GF-D8 (cell line): ENCODE data around the gene AWAT2.
"Not testable (repeated sequence)": the region's sequence is repeated elsewhere in the genome, so short reads cannot be mapped to it uniquely, and the experiment has no call there.

Source experiments
- DNase-seq: peaks from one replicate; lab custom pipeline; 2025; lab: John Stamatoyannopoulos, UW

Gene AWAT2

DNA sequence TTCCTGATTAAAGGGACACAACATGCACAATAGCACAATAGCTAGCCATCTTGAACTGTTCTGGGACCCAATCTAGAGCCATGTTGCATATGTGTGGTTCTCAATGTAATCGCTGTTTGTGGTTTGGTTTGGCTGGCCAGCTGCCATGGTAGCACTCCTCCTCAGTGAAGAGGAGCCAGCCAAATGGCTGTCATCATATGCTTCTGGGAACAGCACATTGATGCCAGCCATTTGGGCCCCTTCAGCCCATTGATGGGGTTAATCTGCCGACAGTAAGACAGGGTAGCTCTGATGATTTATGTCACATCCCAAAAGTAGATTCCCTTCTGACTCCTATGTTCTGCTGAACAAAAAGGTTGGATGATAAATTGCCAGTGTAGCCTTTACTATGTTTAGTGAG, 48.5 kb downstream of the AWAT2 start:
- no peak for DNase-seq

DNA sequence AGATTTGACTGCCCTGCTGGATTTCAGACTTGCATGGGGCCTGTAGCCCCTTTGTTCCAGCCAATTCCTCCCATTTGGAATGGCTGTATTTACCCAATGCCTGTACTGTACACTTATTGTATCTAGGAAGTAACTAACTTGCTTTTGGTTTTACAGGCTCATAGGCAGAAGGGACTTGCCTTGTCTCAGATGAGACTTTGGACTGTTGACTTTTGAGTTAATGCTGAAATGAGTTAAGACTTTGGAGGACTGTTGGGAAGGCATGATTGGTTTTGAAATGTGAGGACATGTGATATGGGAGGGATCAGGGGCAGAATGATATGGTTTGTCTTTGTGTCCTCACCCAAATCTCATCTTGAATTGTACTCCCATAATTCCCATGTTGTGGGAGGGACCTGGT, 51.4 kb downstream of the AWAT2 start:
- not testable (repeated sequence) for DNase-seq

DNA sequence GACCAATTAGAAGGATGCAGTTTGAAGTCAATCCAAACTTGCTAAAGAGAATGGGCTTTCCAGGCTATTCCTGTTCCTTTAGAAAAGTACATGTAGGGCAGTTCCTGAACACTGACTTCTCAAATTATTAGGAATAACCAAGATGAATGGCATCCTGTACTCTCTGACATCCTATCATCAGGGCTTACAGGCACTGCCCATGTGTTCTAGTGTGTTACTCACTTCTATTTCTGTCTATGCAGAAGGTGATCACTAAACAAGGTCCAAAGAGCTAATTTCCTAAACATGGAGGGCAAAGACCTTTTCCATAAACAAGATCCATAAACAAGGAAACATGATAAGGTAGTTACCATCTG, 53.6 kb downstream of the AWAT2 start:
- no peak for DNase-seq

DNA sequence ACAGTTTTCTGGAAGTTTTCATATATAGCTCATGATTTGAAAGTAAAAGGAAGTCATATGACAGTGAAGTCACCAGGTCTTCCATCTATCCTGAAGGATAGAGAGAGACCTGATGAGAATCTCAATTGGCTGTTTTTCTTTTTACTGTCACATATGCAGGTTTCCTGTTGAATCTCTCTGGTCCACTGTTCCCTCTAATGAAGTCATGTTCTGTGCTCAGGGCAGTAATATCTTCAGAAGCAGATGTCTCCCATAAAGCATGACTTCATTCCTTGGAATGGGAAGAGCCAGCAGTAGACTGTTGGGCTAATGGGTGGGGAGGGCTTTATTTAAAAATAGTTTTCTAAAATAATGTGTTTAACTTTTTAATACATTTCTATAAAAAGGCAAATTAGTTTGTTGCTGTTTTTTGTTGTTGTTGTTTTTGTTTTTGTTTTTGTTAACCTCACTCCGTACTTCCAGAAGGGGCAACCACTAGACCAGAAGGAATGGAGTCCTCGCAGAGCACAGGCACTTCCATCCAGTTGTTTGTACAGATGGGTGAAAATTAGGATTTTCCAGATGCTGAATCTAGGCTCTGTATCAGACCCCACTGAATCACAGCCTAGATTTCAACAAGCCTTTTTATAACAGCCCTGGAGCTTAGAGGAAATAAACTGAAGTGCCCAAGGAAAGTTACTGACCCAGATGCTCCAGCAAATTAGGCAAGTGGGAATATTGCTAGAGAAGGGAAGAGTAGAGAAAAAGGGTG, 54.2 kb downstream of the AWAT2 start:
- DNase-seq: no peak

DNA sequence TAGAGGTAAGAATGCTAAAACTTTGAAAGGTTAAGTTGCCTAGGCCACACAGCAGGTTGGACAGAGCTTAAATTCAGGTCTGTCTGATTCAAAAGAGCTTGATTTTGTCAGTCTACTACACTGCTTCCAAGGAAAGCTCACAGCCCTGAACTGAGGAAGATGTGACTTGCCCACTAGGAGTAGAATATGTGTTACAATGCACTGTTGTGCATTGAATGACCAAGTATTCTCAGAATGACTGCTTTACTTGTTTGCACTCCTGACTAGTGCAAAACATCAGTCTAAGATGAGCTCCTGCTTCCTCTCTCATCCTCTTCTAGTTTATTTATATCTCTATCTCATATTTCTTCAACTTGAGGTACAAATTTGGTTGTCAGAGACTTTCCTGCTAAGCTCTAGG, 56.2 kb downstream of the AWAT2 start:
- no peak for DNase-seq

DNA sequence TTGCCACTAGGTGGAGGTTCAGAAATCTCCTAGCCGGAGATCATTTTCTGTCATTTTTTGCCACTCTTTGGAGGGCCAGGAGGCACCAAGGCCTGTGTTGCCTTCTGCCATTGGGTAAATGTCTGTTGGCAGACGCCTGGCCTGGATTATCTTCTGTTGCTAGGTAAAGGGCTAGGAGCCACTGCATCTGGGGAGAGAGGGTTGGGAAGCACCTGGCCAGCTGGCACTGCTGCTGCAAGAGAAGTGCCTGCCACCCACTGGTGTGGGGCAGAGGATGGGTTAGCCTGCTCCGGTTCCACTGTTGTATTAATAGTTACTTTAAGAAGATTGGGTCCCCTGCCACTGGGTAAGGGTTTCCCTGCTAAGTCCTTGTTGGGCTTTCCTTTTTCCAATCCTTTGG, 58.1 kb downstream of the AWAT2 start:
- no peak for DNase-seq
